K562 (cell line): ENCODE results near the gene DCTN2. TPM values are rescaled to one million over a fixed set of nuclear protein-coding genes. Genes with fewer than 3 reads are reported as not detected.

ENCODE experiments used
- CXXC5 ChIP-seq: fragments of 250-450 bp; sonication (Bioruptor Pico); IDR thresholded peaks from 2 replicates; pipeline ENCODE4 v1.8.0; 2022; ENCODE audit warnings: inconsistent platforms, mild to moderate bottlenecking, moderate library complexity
- GABPB2 ChIP-seq: fragments of 250-450 bp; sonication (Bioruptor Pico); conservative IDR thresholded peaks from 2 replicates; pipeline ENCODE4 v1.5.1; 2021; ENCODE audit warnings: mild to moderate bottlenecking
- IRF2 ChIP-seq: sonication (generic); formaldehyde crosslinking; IDR thresholded peaks from 2 replicates; pipeline ENCODE4 v1.8.1; 2022; ENCODE audit warnings: mild to moderate bottlenecking, missing genetic modification reagents
- KLF6 ChIP-seq: fragments of 250-450 bp; sonication (Bioruptor Pico); IDR thresholded peaks from 2 replicates; pipeline ENCODE4 v1.4.0; 2020; ENCODE audit warnings: mild to moderate bottlenecking, moderate library complexity, borderline replicate concordance
- SRF ChIP-seq, 2 experiments: fragments of 250-450, 450-650 bp in 1 of 2; sonication (Bioruptor Pico) in 1 of 2; sonication (generic) in 1 of 2; formaldehyde crosslinking; IDR thresholded peaks; 2 replicates each; pipeline versions ENCODE4 v1.5.0 to v1.5.1; 2020 to 2022; ENCODE audit warnings: mild to moderate bottlenecking in 1 of 2, missing genetic modification reagents in 1 of 2
- ZNF57 ChIP-seq: fragments of 450-650 bp; formaldehyde crosslinking; IDR thresholded peaks from 2 replicates; pipeline ENCODE4 v1.4.0; 2020; ENCODE audit warnings: mild to moderate bottlenecking, moderate library complexity
- polyA plus RNA-seq, 8 experiments: library from polyadenylated mRNA; depleted of rRNA in 4 of 8; stranded (reverse) in 5 of 8; unstranded in 3 of 8; fragments of >200 nt; fragmentation: Nextera tagmentation in 2 of 8; fragmentation: Illumina TruSeq in 1 of 8; extraction: Ambion mirVana in 2 of 8; extraction: Trizol in 1 of 8; gene quantifications; 2 replicates each; pipeline versions ENCODE4 v1.2.1 to v1.2.3, GENCODE V29; 2011 to 2014; ENCODE audit warnings: inconsistent platforms in 1 of 8, missing spikeins in 1 of 8
- total RNA-seq, 7 experiments: library from RNA; depleted of rRNA in 6 of 7; stranded (reverse); fragments of >200 nt in 6 of 7; fragmentation: Illumina TruSeq in 2 of 7; extraction: Trizol in 2 of 7; gene quantifications; 2 replicates each; pipeline versions ENCODE4 v1.2.1 to v1.2.3, GENCODE V29; 2011 to 2021; ENCODE audit warnings: low replicate concordance in 1 of 7
- TF ChIP-seq, protein P1 (sequence below): IDR thresholded peaks from 2 replicates; pipeline ENCODE4 v1.6.1; 2014; ENCODE audit warnings: antibody characterized with exemption
- TF ChIP-seq, protein P2 (sequence below): fragments of 450-650 bp; conservative IDR thresholded peaks from 2 replicates; pipeline ENCODE4 v1.6.1; 2016; ENCODE audit warnings: missing genetic modification characterization, low read depth, mild to moderate bottlenecking, control low read depth, missing compliant biosample characterization
- TF ChIP-seq, protein P3 (sequence below): fragments of 250-450 bp; sonication (Bioruptor Pico); IDR thresholded peaks from 2 replicates; pipeline ENCODE4 v1.8.0; 2022; ENCODE audit warnings: moderate library complexity, mild to moderate bottlenecking, inconsistent platforms
- TF ChIP-seq, protein P4 (sequence below), 2 experiments: fragments of 450-650 bp; conservative IDR thresholded peaks; 2 replicates each; pipeline ENCODE4 v1.6.1; 2017; ENCODE audit warnings: mild to moderate bottlenecking in 2 of 2, moderate library complexity in 2 of 2
- TF ChIP-seq, protein P5 (sequence below): fragments of 200-800 bp; sonication (Bioruptor generic); IDR thresholded peaks from 2 replicates; pipeline ENCODE4 v1.6.1; 2017; ENCODE audit warnings: missing genetic modification characterization, missing compliant biosample characterization
- TF ChIP-seq, protein P6 (sequence below): fragments of 250-450 bp; sonication (Bioruptor Pico); IDR thresholded peaks from 2 replicates; pipeline ENCODE4 v1.5.0; 2021; ENCODE audit warnings: mild to moderate bottlenecking, moderate library complexity

DCTN2 gene
- total and polyA plus RNA-seq, 9 of the 15 experiments (the other 6 are each of a cell fraction or from before 2014, with no cell fraction given), result 43.6 to 270 (median 125) TPM

DNA sequence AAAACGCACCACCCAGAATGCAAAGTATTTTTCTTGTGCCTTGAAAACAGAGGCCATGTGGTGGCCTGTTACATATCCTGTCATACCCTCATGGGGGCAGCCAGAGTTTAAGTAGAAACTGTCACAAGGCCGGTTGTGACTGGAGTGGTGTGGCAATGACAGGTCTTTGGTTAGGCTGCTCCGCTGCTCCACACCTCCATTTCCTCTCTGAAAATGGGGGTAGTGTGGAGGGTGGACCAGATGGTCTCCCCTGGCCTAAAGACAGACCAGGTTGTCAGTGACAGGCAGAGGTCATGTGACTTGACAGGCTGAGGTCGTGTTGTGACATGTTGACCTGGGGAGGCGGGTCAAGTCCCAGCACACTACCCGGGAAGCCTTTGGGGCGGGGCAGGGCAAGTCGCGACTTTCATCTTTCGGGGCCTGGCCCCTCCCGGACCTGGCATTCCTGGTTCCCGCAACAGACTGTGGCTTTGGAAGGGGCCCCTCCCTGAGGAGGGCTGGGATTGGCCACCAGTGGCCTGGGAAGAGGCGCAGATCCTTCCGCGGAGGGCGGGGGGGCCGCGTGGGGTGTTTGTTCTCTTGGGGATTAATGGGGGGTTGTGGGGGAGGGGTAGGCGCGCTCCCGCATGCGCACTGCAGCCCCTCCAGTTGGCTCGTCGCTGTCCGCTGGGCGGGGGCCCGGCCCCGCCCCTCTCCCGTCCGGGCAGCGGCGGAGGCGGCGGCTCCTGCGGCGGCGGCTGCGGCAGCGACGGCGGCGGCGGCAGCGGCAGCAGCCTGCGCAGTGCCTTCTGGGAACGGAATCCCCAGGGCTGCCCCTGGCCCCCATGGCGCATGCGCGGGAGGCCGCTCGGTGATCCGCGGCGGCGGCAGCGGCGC lies 24.7 kb downstream of the DCTN2 start, which contains the start of gene MBD6 (continued):
- TF ChIP-seq, protein P1, sequence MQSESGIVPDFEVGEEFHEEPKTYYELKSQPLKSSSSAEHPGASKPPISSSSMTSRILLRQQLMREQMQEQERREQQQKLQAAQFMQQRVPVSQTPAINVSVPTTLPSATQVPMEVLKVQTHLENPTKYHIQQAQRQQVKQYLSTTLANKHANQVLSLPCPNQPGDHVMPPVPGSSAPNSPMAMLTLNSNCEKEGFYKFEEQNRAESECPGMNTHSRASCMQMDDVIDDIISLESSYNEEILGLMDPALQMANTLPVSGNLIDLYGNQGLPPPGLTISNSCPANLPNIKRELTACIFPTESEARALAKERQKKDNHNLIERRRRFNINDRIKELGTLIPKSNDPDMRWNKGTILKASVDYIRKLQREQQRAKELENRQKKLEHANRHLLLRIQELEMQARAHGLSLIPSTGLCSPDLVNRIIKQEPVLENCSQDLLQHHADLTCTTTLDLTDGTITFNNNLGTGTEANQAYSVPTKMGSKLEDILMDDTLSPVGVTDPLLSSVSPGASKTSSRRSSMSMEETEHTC, result peak; percentile 76
- TF ChIP-seq CXXC5 (CRISPR knock-in tag), result peak; percentile 74
- TF ChIP-seq, protein P2, sequence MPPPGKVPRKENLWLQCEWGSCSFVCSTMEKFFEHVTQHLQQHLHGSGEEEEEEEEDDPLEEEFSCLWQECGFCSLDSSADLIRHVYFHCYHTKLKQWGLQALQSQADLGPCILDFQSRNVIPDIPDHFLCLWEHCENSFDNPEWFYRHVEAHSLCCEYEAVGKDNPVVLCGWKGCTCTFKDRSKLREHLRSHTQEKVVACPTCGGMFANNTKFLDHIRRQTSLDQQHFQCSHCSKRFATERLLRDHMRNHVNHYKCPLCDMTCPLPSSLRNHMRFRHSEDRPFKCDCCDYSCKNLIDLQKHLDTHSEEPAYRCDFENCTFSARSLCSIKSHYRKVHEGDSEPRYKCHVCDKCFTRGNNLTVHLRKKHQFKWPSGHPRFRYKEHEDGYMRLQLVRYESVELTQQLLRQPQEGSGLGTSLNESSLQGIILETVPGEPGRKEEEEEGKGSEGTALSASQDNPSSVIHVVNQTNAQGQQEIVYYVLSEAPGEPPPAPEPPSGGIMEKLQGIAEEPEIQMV (tag), result 0 out of 2 replicates have a peak, but pooled peaks have one; percentile 39
- TF ChIP-seq KLF6, result peak; percentile 74; the same call in 1 of the 2 replicates
- TF ChIP-seq, protein P3, sequence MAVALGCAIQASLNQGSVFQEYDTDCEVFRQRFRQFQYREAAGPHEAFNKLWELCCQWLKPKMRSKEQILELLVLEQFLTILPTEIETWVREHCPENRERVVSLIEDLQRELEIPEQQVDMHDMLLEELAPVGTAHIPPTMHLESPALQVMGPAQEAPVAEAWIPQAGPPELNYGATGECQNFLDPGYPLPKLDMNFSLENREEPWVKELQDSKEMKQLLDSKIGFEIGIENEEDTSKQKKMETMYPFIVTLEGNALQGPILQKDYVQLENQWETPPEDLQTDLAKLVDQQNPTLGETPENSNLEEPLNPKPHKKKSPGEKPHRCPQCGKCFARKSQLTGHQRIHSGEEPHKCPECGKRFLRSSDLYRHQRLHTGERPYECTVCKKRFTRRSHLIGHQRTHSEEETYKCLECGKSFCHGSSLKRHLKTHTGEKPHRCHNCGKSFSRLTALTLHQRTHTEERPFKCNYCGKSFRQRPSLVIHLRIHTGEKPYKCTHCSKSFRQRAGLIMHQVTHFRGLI (CRISPR knock-in tag), result peak; percentile 71; the same call in 1 of the 2 replicates
- TF ChIP-seq, protein P4, sequence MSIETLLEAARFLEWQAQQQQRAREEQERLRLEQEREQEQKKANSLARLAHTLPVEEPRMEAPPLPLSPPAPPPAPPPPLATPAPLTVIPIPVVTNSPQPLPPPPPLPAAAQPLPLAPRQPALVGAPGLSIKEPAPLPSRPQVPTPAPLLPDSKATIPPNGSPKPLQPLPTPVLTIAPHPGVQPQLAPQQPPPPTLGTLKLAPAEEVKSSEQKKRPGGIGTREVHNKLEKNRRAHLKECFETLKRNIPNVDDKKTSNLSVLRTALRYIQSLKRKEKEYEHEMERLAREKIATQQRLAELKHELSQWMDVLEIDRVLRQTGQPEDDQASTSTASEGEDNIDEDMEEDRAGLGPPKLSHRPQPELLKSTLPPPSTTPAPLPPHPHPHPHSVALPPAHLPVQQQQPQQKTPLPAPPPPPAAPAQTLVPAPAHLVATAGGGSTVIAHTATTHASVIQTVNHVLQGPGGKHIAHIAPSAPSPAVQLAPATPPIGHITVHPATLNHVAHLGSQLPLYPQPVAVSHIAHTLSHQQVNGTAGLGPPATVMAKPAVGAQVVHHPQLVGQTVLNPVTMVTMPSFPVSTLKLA (conservative IDR thresholded peaks at IDR 0.05), result peak; percentile 98 to 99
- TF ChIP-seq GABPB2 (CRISPR knock-in tag), result no peak; the same call in 1 of the 2 replicates
- TF ChIP-seq SRF (CRISPR knock-in tag; IDR thresholded peaks at IDR 0.05), result no peak; a peak in 1 of 4 replicates
- TF ChIP-seq, protein P5, sequence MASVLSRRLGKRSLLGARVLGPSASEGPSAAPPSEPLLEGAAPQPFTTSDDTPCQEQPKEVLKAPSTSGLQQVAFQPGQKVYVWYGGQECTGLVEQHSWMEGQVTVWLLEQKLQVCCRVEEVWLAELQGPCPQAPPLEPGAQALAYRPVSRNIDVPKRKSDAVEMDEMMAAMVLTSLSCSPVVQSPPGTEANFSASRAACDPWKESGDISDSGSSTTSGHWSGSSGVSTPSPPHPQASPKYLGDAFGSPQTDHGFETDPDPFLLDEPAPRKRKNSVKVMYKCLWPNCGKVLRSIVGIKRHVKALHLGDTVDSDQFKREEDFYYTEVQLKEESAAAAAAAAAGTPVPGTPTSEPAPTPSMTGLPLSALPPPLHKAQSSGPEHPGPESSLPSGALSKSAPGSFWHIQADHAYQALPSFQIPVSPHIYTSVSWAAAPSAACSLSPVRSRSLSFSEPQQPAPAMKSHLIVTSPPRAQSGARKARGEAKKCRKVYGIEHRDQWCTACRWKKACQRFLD (CRISPR knock-in tag), result no peak
- no peak for TF ChIP-seq IRF2 (CRISPR knock-in tag)
- 0 out of 2 replicates have a peak, but pooled peaks have one; percentile 16 for TF ChIP-seq ZNF57 (CRISPR knock-in tag)
- TF ChIP-seq, protein P6, sequence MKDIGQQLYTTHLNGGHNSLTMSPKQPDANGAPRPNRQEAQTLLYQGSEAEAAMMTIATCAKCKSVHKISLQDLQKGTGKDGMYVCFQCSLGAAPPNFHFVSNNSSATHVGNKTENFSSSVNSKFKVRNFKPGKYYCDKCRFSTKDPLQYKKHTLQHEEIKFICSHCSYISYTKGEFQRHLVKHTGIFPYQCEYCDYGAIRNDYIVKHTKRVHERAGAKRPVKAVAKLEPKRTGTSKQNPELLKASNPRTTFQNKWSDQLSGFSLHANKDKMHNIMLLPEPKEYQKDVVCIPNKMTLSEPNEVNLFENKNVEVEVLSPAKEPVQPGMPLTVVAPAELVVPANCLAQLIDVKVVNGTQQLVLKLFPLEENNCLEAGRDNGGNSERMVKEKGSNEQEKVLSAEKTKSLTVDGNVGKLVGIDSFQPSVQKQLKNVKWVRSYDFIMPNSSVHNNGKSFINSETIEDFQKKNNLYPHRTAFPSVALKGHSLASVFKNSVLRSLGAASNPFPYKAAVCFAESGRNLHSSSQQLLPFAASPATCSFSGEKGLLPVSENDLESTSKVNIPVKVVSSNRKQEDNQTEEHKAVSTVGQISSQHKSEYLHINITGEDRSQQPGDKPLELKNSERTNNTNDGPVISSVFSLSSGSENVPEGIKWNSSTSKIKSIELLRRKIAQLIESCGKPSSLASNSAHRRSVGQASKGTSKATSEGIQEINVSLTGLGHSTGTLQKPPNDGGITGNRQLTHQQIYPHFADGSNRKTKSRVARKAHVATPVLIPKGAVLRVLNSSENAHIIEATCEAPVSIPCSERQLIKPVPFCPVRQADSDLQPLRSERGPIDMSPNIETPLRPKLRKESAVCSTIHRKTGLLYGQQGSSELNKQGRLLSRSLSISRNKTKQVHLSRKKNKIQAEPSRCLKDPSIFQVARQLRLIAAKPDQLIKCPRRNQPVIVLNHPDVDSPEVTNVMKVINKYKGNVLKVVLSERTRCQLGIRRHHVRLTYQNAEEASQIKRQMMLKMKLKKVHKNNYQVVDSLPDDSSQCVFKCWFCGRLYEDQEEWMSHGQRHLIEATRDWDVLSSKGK (CRISPR knock-in tag), result no peak
